Measurements from ENCODE around the gene ZNF283.

ZNF283 gene

DNA sequence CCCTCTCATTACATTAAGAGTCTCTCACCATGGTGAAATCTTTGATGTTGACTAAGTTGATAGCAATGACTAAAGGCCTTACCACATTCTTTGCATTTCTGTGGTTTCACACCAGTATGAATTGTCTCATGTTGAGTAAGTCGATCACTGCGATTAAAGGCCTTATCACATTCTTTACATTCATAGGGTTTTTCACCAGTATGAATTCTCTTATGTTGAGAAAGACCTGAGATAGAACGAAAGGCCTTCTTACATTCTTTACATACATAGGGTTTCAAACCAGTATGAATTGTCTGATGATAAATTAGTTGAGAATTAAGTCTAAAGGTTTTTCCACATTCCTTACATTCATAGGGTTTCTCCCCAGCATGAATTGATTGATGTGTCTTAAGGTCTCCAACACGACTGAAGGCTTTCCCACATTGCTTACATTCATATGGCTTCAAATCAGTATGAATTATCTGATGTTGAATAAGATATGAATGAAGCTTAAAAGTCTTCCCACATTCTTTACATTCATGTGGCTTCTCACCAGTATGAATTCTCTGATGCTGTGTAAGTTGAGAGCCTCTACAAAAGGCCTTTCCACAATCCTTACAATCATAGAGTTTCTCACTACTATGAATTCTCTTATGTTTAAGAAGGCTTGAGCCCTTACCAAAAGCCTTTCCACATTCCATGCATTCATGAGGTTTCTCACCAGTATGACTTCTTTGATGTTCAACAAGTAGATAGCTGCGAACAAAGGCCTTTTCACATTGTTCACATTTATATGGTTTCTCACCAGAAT lies 45.6 kb downstream of the ZNF283 start:
- Histone ChIP-seq H3K36me3 (ENCODE audit: control insufficient read depth in 2 of 2, insufficient read depth in 1 of 2, low read length in 2 of 2) (peaks cover 0 to 16% of the 10 kb centered on the region in 2 experiments; a peak in 2 of 3 replicates), H3K4me1 (ENCODE audit: control insufficient read depth, insufficient read depth, low read length) (no peaks in the 10 kb centered on the region), H3K9me3 (ENCODE audit: control insufficient read depth, insufficient read depth, low read depth, low read length) (peaks cover 77% of the 10 kb centered on the region), H3K4me3 (ENCODE audit: low read depth, low read length) (no peak overlapping the region), H3K27ac (ENCODE audit: extremely low read depth, low read depth, low read length) (no peak overlapping the region)
- POLR2A ChIA-PET = no interaction called here
- CTCF ChIA-PET = no interaction called here
- TF ChIP-seq, protein P1, sequence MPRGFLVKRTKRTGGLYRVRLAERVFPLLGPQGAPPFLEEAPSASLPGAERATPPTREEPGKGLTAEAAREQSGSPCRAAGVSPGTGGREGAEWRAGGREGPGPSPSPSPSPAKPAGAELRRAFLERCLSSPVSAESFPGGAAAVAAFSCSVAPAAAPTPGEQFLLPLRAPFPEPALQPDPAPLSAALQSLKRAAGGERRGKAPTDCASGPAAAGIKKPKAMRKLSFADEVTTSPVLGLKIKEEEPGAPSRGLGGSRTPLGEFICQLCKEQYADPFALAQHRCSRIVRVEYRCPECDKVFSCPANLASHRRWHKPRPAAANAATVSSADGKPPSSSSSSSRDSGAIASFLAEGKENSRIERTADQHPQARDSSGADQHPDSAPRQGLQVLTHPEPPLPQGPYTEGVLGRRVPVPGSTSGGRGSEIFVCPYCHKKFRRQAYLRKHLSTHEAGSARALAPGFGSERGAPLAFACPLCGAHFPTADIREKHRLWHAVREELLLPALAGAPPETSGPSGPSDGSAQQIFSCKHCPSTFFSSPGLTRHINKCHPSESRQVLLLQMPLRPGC (tag by site-specific recombination; IDR thresholded peaks at IDR 0.05) = no peak
- TF ChIP-seq, protein P2, sequence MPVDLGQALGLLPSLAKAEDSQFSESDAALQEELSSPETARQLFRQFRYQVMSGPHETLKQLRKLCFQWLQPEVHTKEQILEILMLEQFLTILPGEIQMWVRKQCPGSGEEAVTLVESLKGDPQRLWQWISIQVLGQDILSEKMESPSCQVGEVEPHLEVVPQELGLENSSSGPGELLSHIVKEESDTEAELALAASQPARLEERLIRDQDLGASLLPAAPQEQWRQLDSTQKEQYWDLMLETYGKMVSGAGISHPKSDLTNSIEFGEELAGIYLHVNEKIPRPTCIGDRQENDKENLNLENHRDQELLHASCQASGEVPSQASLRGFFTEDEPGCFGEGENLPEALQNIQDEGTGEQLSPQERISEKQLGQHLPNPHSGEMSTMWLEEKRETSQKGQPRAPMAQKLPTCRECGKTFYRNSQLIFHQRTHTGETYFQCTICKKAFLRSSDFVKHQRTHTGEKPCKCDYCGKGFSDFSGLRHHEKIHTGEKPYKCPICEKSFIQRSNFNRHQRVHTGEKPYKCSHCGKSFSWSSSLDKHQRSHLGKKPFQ (tag by site-specific recombination; IDR thresholded peaks at IDR 0.05) = no peak
- TF ChIP-seq ZNF23 (tag by site-specific recombination; IDR thresholded peaks at IDR 0.05; ENCODE audit: borderline replicate concordance) (no peak), ZNF324 (tag by site-specific recombination; IDR thresholded peaks at IDR 0.05) (no peak), KLF9 (tag by site-specific recombination; IDR thresholded peaks at IDR 0.05; ENCODE audit: low read depth) (no peak), ZNF174 (tag by site-specific recombination; IDR thresholded peaks at IDR 0.05) (peak; percentile 74; the same call in 1 of the 2 replicates), IKZF3 (tag by site-specific recombination; IDR thresholded peaks at IDR 0.05) (no peak), ZFP37 (tag by site-specific recombination; IDR thresholded peaks at IDR 0.05) (no peak), ZNF530 (tag by site-specific recombination; IDR thresholded peaks at IDR 0.05; ENCODE audit: low read depth) (no peak), ZNF600 (tag by site-specific recombination; IDR thresholded peaks at IDR 0.05) (no peak), ZNF366 (tag by site-specific recombination; conservative IDR thresholded peaks at IDR 0.05) (no peak), EGR2 (tag by site-specific recombination; IDR thresholded peaks at IDR 0.05; ENCODE audit: low read depth) (no peak), ZNF112 (tag by site-specific recombination; IDR thresholded peaks at IDR 0.05) (no peak), RBAK (tag by site-specific recombination; IDR thresholded peaks at IDR 0.05) (no peak), ZSCAN16 (tag by site-specific recombination; IDR thresholded peaks at IDR 0.05) (no peak), ZNF114 (tag by site-specific recombination; IDR thresholded peaks at IDR 0.05) (no peak), HOXA7 (CRISPR knock-in tag; IDR thresholded peaks at IDR 0.05; ENCODE audit: borderline replicate concordance) (no peak), ZNF571 (tag by site-specific recombination; IDR thresholded peaks at IDR 0.05) (no peak), ZNF544 (tag by site-specific recombination; IDR thresholded peaks at IDR 0.05) (no peak), GLI4 (tag by site-specific recombination; IDR thresholded peaks at IDR 0.05) (no peak), ZNF596 (tag by site-specific recombination; IDR thresholded peaks at IDR 0.05) (no peak), ZNF175 (tag by site-specific recombination; IDR thresholded peaks at IDR 0.05) (no peak), ZNF501 (tag by site-specific recombination; IDR thresholded peaks at IDR 0.05) (no peak)
- TF ChIP-seq, protein P3, sequence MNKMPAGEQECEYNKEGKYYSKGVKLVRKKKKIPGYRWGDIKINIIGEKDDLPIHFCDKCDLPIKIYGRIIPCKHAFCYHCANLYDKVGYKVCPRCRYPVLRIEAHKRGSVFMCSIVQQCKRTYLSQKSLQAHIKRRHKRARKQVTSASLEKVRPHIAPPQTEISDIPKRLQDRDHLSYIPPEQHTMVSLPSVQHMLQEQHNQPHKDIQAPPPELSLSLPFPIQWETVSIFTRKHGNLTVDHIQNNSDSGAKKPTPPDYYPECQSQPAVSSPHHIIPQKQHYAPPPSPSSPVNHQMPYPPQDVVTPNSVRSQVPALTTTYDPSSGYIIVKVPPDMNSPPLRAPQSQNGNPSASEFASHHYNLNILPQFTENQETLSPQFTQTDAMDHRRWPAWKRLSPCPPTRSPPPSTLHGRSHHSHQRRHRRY (tag by site-specific recombination; IDR thresholded peaks at IDR 0.05) = no peak
- TF ChIP-seq, protein P4, sequence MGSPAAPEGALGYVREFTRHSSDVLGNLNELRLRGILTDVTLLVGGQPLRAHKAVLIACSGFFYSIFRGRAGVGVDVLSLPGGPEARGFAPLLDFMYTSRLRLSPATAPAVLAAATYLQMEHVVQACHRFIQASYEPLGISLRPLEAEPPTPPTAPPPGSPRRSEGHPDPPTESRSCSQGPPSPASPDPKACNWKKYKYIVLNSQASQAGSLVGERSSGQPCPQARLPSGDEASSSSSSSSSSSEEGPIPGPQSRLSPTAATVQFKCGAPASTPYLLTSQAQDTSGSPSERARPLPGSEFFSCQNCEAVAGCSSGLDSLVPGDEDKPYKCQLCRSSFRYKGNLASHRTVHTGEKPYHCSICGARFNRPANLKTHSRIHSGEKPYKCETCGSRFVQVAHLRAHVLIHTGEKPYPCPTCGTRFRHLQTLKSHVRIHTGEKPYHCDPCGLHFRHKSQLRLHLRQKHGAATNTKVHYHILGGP (tag by site-specific recombination; IDR thresholded peaks at IDR 0.05) = no peak
- TF ChIP-seq, protein P5, sequence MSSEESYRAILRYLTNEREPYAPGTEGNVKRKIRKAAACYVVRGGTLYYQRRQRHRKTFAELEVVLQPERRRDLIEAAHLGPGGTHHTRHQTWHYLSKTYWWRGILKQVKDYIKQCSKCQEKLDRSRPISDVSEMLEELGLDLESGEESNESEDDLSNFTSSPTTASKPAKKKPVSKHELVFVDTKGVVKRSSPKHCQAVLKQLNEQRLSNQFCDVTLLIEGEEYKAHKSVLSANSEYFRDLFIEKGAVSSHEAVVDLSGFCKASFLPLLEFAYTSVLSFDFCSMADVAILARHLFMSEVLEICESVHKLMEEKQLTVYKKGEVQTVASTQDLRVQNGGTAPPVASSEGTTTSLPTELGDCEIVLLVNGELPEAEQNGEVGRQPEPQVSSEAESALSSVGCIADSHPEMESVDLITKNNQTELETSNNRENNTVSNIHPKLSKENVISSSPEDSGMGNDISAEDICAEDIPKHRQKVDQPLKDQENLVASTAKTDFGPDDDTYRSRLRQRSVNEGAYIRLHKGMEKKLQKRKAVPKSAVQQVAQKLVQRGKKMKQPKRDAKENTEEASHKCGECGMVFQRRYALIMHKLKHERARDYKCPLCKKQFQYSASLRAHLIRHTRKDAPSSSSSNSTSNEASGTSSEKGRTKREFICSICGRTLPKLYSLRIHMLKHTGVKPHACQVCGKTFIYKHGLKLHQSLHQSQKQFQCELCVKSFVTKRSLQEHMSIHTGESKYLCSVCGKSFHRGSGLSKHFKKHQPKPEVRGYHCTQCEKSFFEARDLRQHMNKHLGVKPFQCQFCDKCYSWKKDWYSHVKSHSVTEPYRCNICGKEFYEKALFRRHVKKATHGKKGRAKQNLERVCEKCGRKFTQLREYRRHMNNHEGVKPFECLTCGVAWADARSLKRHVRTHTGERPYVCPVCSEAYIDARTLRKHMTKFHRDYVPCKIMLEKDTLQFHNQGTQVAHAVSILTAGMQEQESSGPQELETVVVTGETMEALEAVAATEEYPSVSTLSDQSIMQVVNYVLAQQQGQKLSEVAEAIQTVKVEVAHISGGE (tag by site-specific recombination; conservative IDR thresholded peaks at IDR 0.05; ENCODE audit: low read depth) = no peak
- TF ChIP-seq, protein P6, sequence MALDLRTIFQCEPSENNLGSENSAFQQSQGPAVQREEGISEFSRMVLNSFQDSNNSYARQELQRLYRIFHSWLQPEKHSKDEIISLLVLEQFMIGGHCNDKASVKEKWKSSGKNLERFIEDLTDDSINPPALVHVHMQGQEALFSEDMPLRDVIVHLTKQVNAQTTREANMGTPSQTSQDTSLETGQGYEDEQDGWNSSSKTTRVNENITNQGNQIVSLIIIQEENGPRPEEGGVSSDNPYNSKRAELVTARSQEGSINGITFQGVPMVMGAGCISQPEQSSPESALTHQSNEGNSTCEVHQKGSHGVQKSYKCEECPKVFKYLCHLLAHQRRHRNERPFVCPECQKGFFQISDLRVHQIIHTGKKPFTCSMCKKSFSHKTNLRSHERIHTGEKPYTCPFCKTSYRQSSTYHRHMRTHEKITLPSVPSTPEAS (tag by site-specific recombination; IDR thresholded peaks at IDR 0.05) = no peak

Measured in HEK293 (cell line).